ENCODE measurements around the gene NXT1.
"Not testable (repeated sequence)": the region's sequence is repeated elsewhere in the genome, so short reads cannot be mapped to it uniquely, and the experiment has no call there.

NXT1 gene

DNA sequence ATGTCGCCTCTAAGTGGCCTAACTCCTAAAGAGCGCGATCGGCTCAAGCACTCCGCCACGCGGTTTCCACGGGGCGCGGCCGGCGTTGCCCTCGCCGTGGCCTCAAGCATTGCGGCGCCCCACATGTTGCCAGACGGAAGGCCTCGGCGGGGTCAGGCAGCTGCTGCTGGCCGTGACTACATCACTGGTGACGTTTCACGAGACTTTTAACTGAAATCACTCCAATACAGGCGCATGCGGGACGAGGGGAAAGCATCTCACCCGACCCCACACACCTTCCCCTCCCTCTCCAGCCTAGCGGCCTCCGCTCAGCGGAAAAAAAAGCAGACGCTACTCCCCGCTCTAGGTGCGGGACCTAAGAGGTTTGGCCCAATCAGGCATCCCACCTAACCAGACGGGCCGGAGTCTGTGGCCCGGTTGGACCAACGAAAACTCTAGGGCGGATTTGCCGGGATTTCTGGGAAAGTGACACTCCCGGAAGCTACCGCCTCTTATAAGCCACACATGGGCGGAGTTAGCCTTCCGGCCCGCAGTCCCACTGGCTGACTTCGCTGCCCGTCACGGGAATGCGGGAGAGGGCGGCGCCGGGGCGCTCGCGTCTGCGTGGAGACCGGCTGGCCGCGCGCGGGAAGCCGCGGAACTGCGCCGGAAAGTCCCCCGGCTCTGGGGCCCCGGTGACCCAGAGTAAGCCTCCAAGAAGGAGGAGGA lies at the start of gene NXT1:
NXT1 (plus strand) TSS at position 596 of the 708 bp plus-strand sequence. CDS start 3,251 bp downstream, outside the sequence.
- peak; percentile 68 to 76 for DNase-seq

DNA sequence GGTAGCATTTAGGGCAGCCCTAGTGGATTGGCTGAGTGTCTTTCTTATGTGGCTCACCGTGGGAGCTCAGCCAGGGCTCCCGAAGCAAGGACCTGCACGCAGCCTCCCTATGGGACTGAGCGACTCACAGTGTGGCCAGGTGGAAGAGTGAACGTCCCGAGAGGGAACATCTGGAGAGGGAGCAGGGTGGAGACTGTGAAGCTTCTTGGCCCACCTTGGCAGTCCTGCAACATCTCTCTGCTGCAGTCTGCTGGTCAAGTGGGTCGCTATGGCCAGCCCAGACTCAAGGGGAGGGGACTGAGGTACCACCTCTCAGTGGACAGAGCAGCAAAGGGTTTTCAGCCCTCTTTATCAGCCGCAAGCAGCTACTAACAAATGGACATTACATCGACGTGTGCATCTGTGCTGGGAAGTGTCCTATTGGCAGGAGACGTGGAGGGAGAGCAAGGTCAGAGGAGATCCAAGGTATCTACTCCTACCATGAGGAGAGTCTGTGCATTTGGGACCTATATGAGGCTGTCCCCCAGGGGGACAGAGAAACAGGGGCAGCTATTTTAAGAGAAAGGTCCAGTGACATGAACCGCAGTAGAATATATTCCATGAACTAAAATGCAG lies 49.0 kb upstream of the NXT1 start:
- no peak for DNase-seq

DNA sequence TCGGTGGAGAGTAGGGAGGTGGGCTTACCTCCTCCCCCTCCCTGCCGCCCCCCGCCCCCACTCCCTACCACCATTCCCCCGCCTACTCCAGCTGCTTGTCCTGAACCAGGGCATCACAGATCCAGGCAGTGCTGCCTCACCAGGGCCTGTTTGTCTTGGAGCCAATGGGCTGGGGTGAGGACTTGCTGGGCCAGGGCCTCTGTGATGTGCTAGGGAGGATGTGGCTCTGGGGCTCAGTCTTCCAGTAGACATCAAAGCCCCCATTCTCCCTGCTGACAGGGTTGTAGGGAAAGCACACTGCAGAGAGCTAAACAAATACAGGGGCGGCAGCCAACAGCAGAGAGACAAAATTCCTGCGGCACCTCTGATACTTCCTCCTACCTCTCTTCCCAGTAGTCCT lies 48.2 kb upstream of the NXT1 start:
- DNase-seq, result no peak

DNA sequence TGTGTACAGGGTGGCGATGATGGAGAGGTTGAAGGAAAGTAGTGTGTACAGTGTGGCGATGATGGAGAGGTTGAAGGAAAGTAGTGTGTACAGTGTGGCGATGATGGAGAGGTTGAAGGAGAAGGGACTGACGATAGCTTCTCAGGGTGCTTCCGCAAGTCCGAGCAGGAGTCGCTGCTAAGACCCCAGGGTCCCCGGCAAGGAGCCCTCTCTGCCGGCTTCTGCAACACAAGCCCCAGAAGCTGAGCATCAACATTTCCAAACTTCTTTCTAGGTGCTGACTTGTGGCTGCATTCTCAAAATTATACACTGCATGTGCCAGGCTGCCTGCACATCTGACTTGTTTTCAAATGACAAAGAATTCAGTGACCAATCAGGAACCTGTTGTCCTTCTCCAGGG lies 47.8 kb upstream of the NXT1 start:
- no peak for DNase-seq

GRCh38 chr20:23303325-23304102 lies 47.1 kb upstream of the NXT1 start:
- DNase-seq, result no peak

GRCh38 chr20:23304616-23305015 lies 46.0 kb upstream of the NXT1 start:
- DNase-seq, result no peak

- DNase-seq, result no peak
Measured at GRCh38 chr20:23305098-23305497, 45.5 kb upstream of the NXT1 start.

GRCh38 chr20:23307393-23307792 lies 43.2 kb upstream of the NXT1 start:
- DNase-seq, result not testable (repeated sequence)

- no peak for DNase-seq
Measured at GRCh38 chr20:23308024-23308423, 42.6 kb upstream of the NXT1 start.

DNA sequence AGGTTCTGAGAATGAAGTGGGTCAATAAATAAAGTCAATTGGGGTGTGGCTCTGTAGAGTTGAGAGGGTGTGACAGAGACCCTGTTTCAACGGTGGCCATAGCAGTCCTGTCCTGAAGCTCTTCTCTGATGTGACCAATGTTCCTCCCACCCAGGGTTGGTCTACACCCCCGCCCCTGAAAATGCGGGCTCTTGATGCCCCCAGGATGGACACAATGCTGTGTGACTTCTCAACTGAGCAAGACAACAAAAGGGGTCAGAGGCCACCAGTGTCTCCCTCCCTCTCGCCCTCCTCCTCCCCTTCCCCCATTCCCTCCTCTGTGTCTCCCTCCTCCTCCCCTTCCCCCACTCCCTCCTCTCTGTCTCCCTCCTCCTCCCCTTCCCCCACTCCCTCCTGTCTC lies 41.7 kb upstream of the NXT1 start:
- no peak for DNase-seq

GRCh38 chr20:23309781-23310180 lies 40.8 kb upstream of the NXT1 start:
- DNase-seq, result no peak

- DNase-seq, result no peak
Measured at GRCh38 chr20:23311947-23312506, 38.6 kb upstream of the NXT1 start.

DNA sequence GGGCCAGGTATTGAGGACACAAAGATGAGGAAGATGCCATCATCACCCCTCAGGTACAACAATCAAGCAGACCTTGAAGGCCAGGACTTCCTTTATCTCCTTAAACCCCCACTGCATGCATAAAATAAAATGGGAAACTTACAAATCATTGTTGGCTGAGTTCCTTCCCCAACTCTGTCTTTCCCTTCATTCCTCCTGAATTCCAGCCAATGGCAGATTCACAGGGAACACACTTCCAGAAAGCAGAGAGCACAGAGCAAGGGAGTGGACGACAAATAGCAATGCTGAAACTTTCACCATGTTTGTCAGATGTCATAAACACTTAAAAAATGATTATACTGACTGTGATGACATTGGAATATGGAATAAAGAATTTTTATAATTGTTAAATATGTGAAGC lies 37.3 kb upstream of the NXT1 start:
- no peak for DNase-seq

DNA sequence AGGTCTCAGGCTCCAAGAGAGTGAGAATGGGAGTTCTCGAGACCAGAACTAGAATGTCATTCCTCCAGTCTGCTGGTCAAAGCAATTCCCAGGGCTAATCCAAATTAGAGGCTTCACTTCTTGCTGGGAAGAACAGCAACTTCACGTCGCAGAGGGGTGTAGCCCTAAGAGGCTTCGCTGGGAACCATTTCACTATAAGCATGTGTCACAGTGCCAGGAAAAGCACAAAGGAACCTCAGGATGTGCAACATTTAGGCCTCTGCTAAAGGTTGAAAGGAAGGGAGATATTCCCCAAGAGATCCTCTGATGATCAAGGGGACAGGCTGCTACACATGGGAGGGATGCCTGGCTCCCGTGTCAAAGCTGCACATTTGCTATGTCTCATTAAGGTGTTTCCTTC lies 35.9 kb upstream of the NXT1 start:
- DNase-seq, result no peak

DNA sequence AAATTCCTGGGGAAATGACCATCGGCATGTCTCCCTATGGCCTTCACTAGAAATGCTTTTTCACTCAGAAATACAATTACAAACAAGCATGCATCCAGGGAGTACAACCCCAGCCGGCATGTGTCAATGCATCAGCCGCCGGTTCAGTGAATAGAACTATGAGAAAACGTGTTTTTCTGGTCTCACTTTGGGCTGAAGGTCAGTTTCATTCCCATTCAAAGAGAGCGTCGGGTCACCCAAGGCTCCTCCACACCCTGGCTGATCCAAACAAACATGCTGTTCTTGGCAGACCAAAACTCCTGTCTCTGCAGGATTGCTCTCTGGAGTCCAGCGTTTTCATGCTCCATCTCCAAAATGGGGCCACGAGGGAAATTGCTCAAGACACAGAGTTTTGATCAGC lies 35.5 kb upstream of the NXT1 start:
- DNase-seq, result no peak

- DNase-seq, result no peak
Measured at GRCh38 chr20:23316626-23317025, 34.0 kb upstream of the NXT1 start.

GRCh38 chr20:23317081-23317480 lies 33.5 kb upstream of the NXT1 start:
- no peak for DNase-seq

- no peak for DNase-seq
Measured at GRCh38 chr20:23318347-23318746, 32.2 kb upstream of the NXT1 start.

DNA sequence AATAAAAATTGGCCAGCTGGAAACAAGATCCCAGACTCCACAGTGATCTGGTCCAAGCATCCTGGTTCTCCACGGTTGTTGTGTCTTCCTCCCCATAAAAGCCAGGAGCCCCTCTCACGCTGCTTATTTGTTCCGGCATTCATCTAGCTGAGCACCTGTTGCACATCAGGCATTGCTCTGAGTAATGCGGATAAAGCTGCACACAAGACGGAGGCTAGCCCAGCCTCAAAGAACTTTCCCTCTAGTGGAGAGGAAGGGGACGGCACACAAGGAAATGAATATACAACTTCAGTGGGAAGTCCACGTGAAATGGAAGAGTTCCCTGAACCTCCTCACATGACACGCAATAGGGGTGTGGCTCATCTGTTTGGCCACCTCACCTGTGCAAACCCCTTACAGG lies 30.3 kb upstream of the NXT1 start:
- no peak for DNase-seq

GRCh38 chr20:23325107-23325506 lies 25.5 kb upstream of the NXT1 start:
- DNase-seq, result no peak

GRCh38 chr20:23326774-23327173 lies 23.8 kb upstream of the NXT1 start:
- no peak for DNase-seq

DNA sequence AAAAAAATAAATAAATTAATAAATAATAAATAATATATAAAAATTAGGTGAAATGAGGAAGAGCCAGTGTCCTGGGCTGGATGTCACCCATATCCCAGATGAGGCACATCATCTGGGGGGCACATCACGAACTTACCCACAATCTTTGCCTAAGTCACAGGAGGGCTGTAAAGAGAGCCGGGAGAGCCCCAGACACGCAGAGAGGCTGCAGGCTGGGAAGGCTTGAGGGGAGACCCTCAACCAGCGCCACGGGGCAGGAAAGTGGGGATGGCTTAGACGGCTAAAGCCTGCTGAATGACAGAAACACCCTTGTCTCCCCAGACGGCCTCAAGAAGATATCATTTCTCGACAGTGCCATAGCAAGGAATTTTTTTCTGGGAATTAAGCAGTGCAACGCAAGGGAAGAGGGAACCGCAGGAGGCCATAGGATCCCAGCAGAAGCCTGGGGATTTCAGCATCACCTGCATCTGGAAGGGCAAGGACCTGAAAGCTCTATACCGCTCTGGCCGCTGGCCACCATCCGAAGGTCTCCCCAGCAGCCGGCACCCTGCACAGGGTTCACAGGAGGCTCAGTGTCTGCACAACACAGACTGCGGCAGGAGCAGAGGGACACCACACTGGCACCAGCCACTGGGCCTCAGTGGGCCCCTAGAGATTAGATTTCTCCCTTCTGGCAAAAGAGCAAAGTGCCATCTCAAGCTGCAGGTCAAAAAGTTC lies 22.8 kb upstream of the NXT1 start:
- no peak for DNase-seq

Data from NCI-H187 (cell line).